ENCODE measurements around the gene PIK3C3. TPM values are rescaled to one million over a fixed set of nuclear protein-coding genes. Genes with fewer than 3 reads are reported as not detected.

PIK3C3 gene
- total RNA-seq, 1 donor from 2014 or later: 65.3 TPM

DNA sequence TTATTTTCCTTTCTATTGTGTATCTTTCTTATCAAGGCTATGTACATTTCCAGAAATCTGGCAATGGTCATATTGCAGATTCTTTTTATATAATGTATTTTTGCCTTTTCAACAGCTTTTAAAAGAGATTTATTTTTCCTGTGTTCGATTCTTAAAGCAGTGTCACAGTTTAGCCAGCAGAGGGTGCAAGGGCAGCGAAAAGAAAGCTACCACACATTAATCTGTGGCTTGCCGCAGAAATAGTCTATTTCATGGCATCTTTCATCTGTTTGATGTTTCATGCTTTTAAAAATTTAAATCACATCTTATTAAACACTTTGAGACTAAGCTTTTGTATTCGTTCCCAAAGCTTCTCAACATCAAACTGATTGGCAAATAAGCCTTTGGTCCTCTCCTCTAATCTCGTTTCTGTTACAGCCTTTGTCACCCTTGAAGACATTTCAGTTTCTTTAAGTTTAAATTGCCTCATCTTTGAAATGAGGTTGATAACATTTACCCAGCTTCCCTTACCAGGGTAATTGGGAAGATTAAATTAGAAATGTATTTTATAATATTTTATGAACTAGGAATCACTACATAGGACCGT lies 73.3 kb downstream of the PIK3C3 start:
- Mint-ChIP-seq H3K36me3 (ENCODE audit: low read depth) (peaks cover 49% of the 10 kb centered on the region), H3K27ac (no peak overlapping the region), H3K9me3 (no peaks in the 10 kb centered on the region), H3K4me3 (no peak overlapping the region), H3K4me1 (no peaks in the 10 kb centered on the region), H3K27me3 (no peaks in the 10 kb centered on the region)
- ATAC-seq (ENCODE audit: low read depth): peak; percentile 40
- ChIA-PET POLR2A (no interaction called here), CTCF (interaction anchor here (0.6 to 2.5 kb wide), 17 partner anchors 9 to 86 kb away, joined by 3 to 22 read pairs (median 4); no protein-coding TSS in a partner anchor)
- DNase-seq: no peak
- intact Hi-C loops (cut with micrococcal nuclease): no loop called here
- TF ChIP-seq, protein P1, sequence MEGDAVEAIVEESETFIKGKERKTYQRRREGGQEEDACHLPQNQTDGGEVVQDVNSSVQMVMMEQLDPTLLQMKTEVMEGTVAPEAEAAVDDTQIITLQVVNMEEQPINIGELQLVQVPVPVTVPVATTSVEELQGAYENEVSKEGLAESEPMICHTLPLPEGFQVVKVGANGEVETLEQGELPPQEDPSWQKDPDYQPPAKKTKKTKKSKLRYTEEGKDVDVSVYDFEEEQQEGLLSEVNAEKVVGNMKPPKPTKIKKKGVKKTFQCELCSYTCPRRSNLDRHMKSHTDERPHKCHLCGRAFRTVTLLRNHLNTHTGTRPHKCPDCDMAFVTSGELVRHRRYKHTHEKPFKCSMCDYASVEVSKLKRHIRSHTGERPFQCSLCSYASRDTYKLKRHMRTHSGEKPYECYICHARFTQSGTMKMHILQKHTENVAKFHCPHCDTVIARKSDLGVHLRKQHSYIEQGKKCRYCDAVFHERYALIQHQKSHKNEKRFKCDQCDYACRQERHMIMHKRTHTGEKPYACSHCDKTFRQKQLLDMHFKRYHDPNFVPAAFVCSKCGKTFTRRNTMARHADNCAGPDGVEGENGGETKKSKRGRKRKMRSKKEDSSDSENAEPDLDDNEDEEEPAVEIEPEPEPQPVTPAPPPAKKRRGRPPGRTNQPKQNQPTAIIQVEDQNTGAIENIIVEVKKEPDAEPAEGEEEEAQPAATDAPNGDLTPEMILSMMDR (IDR thresholded peaks at IDR 0.05): peak; percentile 75

DNA sequence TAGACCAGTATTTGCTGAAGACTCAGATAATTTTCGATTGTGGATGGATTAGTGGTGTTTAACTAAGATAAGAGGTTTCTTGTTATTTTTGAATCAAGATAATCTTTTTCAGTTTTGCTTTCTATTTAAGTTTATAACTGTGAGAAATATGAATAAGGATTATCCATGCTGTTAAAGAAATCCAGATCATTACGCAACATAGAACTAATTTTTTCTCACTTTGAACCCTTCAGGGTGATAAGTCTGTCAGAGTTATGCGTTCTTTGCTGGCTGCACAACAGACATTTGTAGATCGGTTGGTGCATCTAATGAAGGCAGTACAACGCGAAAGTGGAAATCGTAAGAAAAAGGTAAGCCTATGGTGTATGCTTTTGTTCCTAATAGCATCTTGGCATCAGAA lies 74.1 kb downstream of the PIK3C3 start:
- TF ChIP-seq, protein P1 (IDR thresholded peaks at IDR 0.05): no peak
- ATAC-seq (ENCODE audit: low read depth) (no peak), DNase-seq (no peak)
- Mint-ChIP-seq H3K27ac (no peak overlapping the region), H3K4me1 (no peaks in the 10 kb centered on the region), H3K4me3 (no peak overlapping the region), H3K9me3 (no peaks in the 10 kb centered on the region), H3K36me3 (ENCODE audit: low read depth) (peaks cover 54% of the 10 kb centered on the region), H3K27me3 (no peaks in the 10 kb centered on the region)
- POLR2A ChIA-PET: no interaction called here
- CTCF ChIA-PET: interaction anchor here (1.0 to 2.0 kb wide), 4 partner anchors 10 to 27 kb away, joined by 3 to 16 read pairs (median 9); no protein-coding TSS in a partner anchor
- intact Hi-C loops (cut with micrococcal nuclease): no loop called here

DNA sequence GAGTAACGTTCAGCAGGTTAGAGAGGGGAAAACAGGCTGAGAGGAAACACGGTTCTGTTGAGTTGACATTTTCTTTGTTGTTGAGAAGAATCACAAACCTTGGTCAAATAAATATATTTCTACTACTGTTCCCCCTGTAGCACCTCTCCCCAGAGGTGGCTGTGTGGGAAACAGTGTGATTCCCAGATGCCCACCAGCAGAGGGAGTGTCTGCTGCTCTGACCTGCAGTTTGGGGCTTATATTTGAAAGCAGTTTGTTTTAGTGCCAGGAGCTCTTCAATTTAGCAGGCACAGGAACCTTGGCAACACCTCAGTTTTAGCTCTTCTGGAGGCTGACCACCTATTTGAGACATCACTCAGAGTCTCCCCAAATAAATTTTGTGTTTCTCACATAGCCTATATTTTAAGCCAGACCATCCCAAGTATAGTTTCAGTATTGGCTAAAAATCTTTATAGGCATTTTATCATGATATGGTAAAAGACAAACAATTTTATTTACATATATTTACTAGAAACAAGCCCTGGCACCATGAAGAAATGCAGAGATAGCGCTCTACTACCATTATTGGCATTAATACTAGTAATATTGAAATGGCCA lies 75.7 kb downstream of the PIK3C3 start:
- Mint-ChIP-seq H3K9me3 (no peaks in the 10 kb centered on the region), H3K4me1 (no peaks in the 10 kb centered on the region), H3K4me3 (no peak overlapping the region), H3K36me3 (ENCODE audit: low read depth) (peaks cover 59% of the 10 kb centered on the region), H3K27ac (no peak overlapping the region), H3K27me3 (no peaks in the 10 kb centered on the region)
- DNase-seq (no peak), ATAC-seq (ENCODE audit: low read depth) (no peak)
- TF ChIP-seq, protein P1 (IDR thresholded peaks at IDR 0.05): no peak
- POLR2A ChIA-PET: no interaction called here
- intact Hi-C loops (cut with micrococcal nuclease): loop anchor here (5.0 kb wide), 1 partner anchor 1452 kb away; no protein-coding TSS in a partner anchor
- CTCF ChIA-PET: interaction anchor here (0.7 kb wide), 1 partner anchor 23 kb away, joined by 3 read pairs; no protein-coding TSS in a partner anchor

DNA sequence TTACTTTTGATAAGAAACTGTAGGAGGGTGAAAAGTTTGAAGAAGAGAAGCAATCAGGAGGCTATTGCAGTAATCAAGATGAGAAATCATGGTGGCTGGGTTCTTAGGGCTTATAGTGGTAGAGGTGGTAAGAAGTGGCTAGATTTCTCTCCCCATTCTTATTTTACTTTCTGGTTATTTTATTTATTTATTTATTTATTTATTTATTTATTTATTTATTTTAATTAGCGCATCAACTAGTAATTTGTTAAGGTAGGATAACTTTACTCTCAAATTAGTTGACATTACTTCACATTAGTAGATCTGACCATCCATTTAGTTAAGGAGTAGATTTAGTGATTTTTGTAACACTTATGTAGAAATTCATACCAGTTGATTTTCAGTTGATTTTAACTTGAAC lies 77.4 kb downstream of the PIK3C3 start:
- CTCF ChIA-PET: interaction anchor here (1.0 kb wide), 1 partner anchor 21 kb away, joined by 4 read pairs; no protein-coding TSS in a partner anchor
- H3K36me3 Mint-ChIP-seq (ENCODE audit: low read depth): peaks cover 61% of the 10 kb centered on the region
- TF ChIP-seq, protein P1 (IDR thresholded peaks at IDR 0.05): no peak

DNA sequence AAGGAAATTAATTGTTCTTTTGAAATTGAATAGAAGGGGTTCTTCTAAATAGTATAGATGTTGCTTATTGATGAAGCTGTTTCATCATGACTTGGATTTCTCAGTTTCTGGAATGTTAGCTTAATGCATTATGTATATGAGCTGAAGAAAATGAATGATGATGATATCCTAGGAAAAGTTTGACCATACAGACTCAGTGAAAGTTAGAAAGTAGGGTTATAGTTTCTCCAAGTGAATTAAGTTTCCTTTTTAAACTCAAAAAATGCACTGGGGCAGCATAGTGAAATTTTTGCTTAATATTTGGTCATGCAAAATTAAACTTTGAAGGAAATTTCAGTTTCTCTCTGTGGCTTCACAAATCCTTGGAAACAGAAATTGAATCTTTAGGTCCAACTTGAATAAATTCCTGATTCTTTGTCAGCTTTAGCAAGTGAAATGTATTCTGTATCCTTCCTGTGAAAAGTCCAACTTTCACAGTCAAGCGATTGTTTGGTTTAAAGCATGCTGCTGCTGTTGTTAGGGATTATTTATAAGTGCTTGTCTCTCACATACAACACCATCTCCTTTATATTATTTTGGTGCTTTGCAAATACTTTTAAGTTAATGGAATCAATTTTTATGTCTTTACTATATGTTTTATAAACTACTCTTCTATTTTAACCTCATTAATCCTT lies 78.2 kb downstream of the PIK3C3 start:
- DNase-seq (no peak), ATAC-seq (ENCODE audit: low read depth) (no peak)
- H3K27me3 Mint-ChIP-seq: no peaks in the 10 kb centered on the region
- H3K27ac Mint-ChIP-seq: no peak overlapping the region
- TF ChIP-seq, protein P1 (IDR thresholded peaks at IDR 0.05): no peak
- CTCF ChIA-PET: interaction anchor here (1.0 kb wide), 1 partner anchor 20 kb away, joined by 4 read pairs; no protein-coding TSS in a partner anchor
- H3K9me3 Mint-ChIP-seq: no peaks in the 10 kb centered on the region
- no peaks in the 10 kb centered on the region for H3K4me1 Mint-ChIP-seq
- POLR2A ChIA-PET: no interaction called here
- no peak overlapping the region for H3K4me3 Mint-ChIP-seq
- peaks cover 69% of the 10 kb centered on the region for H3K36me3 Mint-ChIP-seq (ENCODE audit: low read depth)
- intact Hi-C loops (cut with micrococcal nuclease): loop anchor here (5.0 kb wide), 1 partner anchor 1449 kb away; no protein-coding TSS in a partner anchor

More for the DNA sequence above, 77.4 kb downstream of the PIK3C3 start:
- intact Hi-C loops (cut with micrococcal nuclease): loop anchor here (5.0 kb wide), 1 partner anchor 1450 kb away; no protein-coding TSS in a partner anchor
- no peak overlapping the region for H3K27ac Mint-ChIP-seq
- no peaks in the 10 kb centered on the region for H3K9me3 Mint-ChIP-seq
- no peak overlapping the region for H3K4me3 Mint-ChIP-seq
- POLR2A ChIA-PET: no interaction called here
- ATAC-seq (ENCODE audit: low read depth) (no peak), DNase-seq (no peak)
- no peaks in the 10 kb centered on the region for H3K27me3 Mint-ChIP-seq
- H3K4me1 Mint-ChIP-seq: no peaks in the 10 kb centered on the region
